H1 (cell line): Measurements from ENCODE around the gene NYAP2. TPM values are rescaled to one million over a fixed set of nuclear protein-coding genes. Genes with fewer than 3 reads are reported as not detected.

ENCODE experiments used
- CHD7 ChIP-seq: fragments of 300-600 bp; sonication (generic); IDR thresholded peaks from 2 replicates; pipeline ENCODE4 v1.7.1; 2012; ENCODE audit warnings: low read length, moderate library complexity, mild to moderate bottlenecking, inconsistent platforms; ENCODE audit not compliant: insufficient replicate concordance
- MAX ChIP-seq: IDR thresholded peaks from 2 replicates; pipeline ENCODE4 v1.6.1; 2012; ENCODE audit warnings: inconsistent platforms
- SUZ12 ChIP-seq: fragments of 200-600 bp; sonication (generic); IDR thresholded peaks from 2 replicates; pipeline ENCODE4 v1.6.1; 2012; ENCODE audit warnings: mild to moderate bottlenecking, inconsistent platforms, low read length, moderate library complexity, mixed read lengths
- polyA plus RNA-seq, 7 experiments: library from polyadenylated mRNA; depleted of rRNA in 3 of 7; stranded (reverse) in 5 of 7; unstranded in 2 of 7; fragments of >200 nt in 5 of 7; fragments of 200-250 nt in 2 of 7; gene quantifications; 1 replicate in 5 of 7; 2 replicates in 1 of 7; 4 replicates in 1 of 7; pipeline versions ENCODE4 v1.2.1 to v1.2.3, GENCODE V29; 2011 to 2013; ENCODE audit warnings: missing spikeins in 2 of 7, mixed read lengths in 2 of 7
- total RNA-seq: library from RNA; stranded (reverse); fragmentation: NEBNext Ultra II Directional; extraction: Animal tissue kit (Norgen Biotek cat#: 25700); gene quantifications from 2 replicates; pipeline ENCODE4 v1.2.1, GENCODE V29; 2021

The NYAP2 gene
- total and polyA plus RNA-seq, 2 of the 8 experiments (the other 6 are each of a cell fraction or from before 2014, with no cell fraction given), result not detected

- TF ChIP-seq CHD7 (no peak), SUZ12 (no peak), MAX (no peak)
Observed at GRCh38 chr2:225600865-225601264, 201.4 kb downstream of the NYAP2 start (continued).
